Parathyroid adenoma (tissue), 2 donors: Measurements from ENCODE around the gene DAGLB.
"Not testable (repeated sequence)": the region's sequence is repeated elsewhere in the genome, so short reads cannot be mapped to it uniquely, and the experiment has no call there.

Experiments
- H2AFZ ChIP-seq: fragments of 300-600 bp; sonication (generic); one replicate; pipeline ENCODE4 v1.7.0; 2017; ENCODE audit warnings: antibody characterized with exemption, mild to moderate bottlenecking
- H3K27ac ChIP-seq: fragments of 300-600 bp; sonication (generic); one replicate; pipeline ENCODE4 v1.7.0; 2017
- H3K27me3 ChIP-seq: fragments of 300-600 bp; sonication (generic); one replicate; pipeline ENCODE4 v1.7.0; 2017; ENCODE audit warnings: low read length; ENCODE audit not compliant: control insufficient read depth, insufficient read depth
- H3K36me3 ChIP-seq: fragments of 300-600 bp; sonication (generic); one replicate; pipeline ENCODE4 v1.7.0; 2017; ENCODE audit warnings: low read length; ENCODE audit not compliant: control insufficient read depth, insufficient read depth
- H3K4me1 ChIP-seq: fragments of 300-600 bp; sonication (generic); one replicate; pipeline ENCODE4 v1.7.0; 2017; ENCODE audit warnings: control low read depth
- H3K4me2 ChIP-seq: fragments of 300-600 bp; sonication (generic); one replicate; pipeline ENCODE4 v1.7.0; 2017; ENCODE audit warnings: low read length
- H3K4me3 ChIP-seq: fragments of 300-600 bp; sonication (generic); one replicate; pipeline ENCODE4 v1.7.0; 2017; ENCODE audit warnings: low read depth, low read length
- H3K79me2 ChIP-seq: fragments of 300-600 bp; sonication (generic); one replicate; pipeline ENCODE4 v1.7.0; 2017; ENCODE audit warnings: control low read depth
- H3K9ac ChIP-seq: fragments of 300-600 bp; sonication (generic); one replicate; pipeline ENCODE4 v1.7.0; 2017; ENCODE audit warnings: mild to moderate bottlenecking
- H3K9me3 ChIP-seq: fragments of 300-600 bp; sonication (generic); one replicate; pipeline ENCODE4 v1.7.0; 2017; ENCODE audit warnings: low read length; ENCODE audit not compliant: control insufficient read depth
- CTCF ChIP-seq: fragments of 300-600 bp; sonication (generic); IDR thresholded peaks from one replicate; pipeline ENCODE4 v1.7.0; 2017; ENCODE audit warnings: antibody characterized with exemption, mild to moderate bottlenecking
- donor health status: primary hyperparathyroidism.

DAGLB gene

GRCh38 chr7:6398943-6399342 is 48.8 kb downstream of the DAGLB start:
- Histone ChIP-seq H3K9me3 (no peaks in the 10 kb centered on the region), H3K27ac (no peak overlapping the region), H3K27me3 (no peaks in the 10 kb centered on the region), H3K9ac (no peak overlapping the region), H3K79me2 (peaks cover 77% of the 10 kb centered on the region), H3K4me3 (no peak overlapping the region), H3K36me3 (no peaks in the 10 kb centered on the region), H3K4me1 (peaks cover 16% of the 10 kb centered on the region), H3K4me2 (no peak overlapping the region), H2AFZ (no peak overlapping the region)
- no peak for TF ChIP-seq CTCF

GRCh38 chr7:6397759-6398495 is 49.8 kb downstream of the DAGLB start:
- H3K4me2 ChIP-seq, H3K9me3 ChIP-seq, H3K9ac ChIP-seq, H3K27ac ChIP-seq, H2AFZ ChIP-seq, H3K4me3 ChIP-seq, H3K36me3 ChIP-seq, H3K27me3 ChIP-seq: not testable (repeated sequence)
- Histone ChIP-seq H3K79me2 (peaks cover 79% of the 10 kb centered on the region), H3K4me1 (peaks cover 26% of the 10 kb centered on the region)

GRCh38 chr7:6395898-6396595 is 51.7 kb downstream of the DAGLB start:
- peak overlapping the region; percentile 48 for H3K27ac ChIP-seq
- H3K36me3 ChIP-seq = no peaks in the 10 kb centered on the region
- peaks cover 71% of the 10 kb centered on the region for H3K79me2 ChIP-seq
- H3K4me2 ChIP-seq = no peak overlapping the region
- no peaks in the 10 kb centered on the region for H3K9me3 ChIP-seq
- no peaks in the 10 kb centered on the region for H3K27me3 ChIP-seq
- TF ChIP-seq CTCF = no peak
- no peak overlapping the region for H2AFZ ChIP-seq
- H3K4me1 ChIP-seq = peaks cover 33% of the 10 kb centered on the region
- no peak overlapping the region for H3K4me3 ChIP-seq
- H3K9ac ChIP-seq = no peak overlapping the region

- Histone ChIP-seq H3K36me3 (no peaks in the 10 kb centered on the region), H3K4me3 (no peak overlapping the region), H3K27ac (peak overlapping the region; percentile 66)
These were observed 53.6 kb downstream of the DAGLB start for GRCh38 chr7:6394114-6394513.

More at GRCh38 chr7:6394114-6394513, 53.6 kb downstream of the DAGLB start:
- Histone ChIP-seq H3K27me3 (no peaks in the 10 kb centered on the region), H3K9ac (no peak overlapping the region), H3K79me2 (peaks cover 61% of the 10 kb centered on the region), H3K4me1 (peaks cover 26% of the 10 kb centered on the region), H2AFZ (no peak overlapping the region), H3K4me2 (no peak overlapping the region), H3K9me3 (no peaks in the 10 kb centered on the region)
- TF ChIP-seq CTCF = no peak
